SJSA1 (cell line): ENCODE measurements around the gene LRRC70. TPM values are rescaled to one million over a fixed set of nuclear protein-coding genes. Genes with fewer than 3 reads are reported as not detected.

ENCODE experiments used
- DNase-seq, 2 experiments: peaks; one replicate each; pipeline ENCODE4 v3.0.0-alpha.2; 2015 to 2020; ENCODE audit warnings: low spot score in 2 of 2, low read depth in 1 of 2
- H3K27ac ChIP-seq: fragments of 250-450 bp; sonication (Bioruptor Pico); 2 replicates; pipeline ENCODE4 v1.5.1; 2020; ENCODE audit warnings: mild to moderate bottlenecking, moderate library complexity
- H3K27me3 ChIP-seq: fragments of 250-450 bp; sonication (Bioruptor Pico); replicated peaks from 2 replicates; pipeline ENCODE4 v1.5.1; 2020; ENCODE audit warnings: mild to moderate bottlenecking, moderate library complexity
- H3K36me3 ChIP-seq: fragments of 250-450 bp; sonication (Bioruptor Pico); 2 replicates; pipeline ENCODE4 v1.5.1; 2020; ENCODE audit warnings: mild to moderate bottlenecking
- H3K4me1 ChIP-seq: fragments of 250-450 bp; sonication (Bioruptor Pico); replicated peaks from 2 replicates; pipeline ENCODE4 v1.6.1; 2021; ENCODE audit warnings: mild to moderate bottlenecking
- H3K4me3 ChIP-seq: fragments of 250-450 bp; sonication (Bioruptor Pico); 2 replicates; pipeline ENCODE4 v1.5.1; 2020; ENCODE audit warnings: mild to moderate bottlenecking
- H3K9me3 ChIP-seq: fragments of 250-450 bp; sonication (Bioruptor Pico); replicated peaks from 2 replicates; pipeline ENCODE4 v1.5.1; 2020; ENCODE audit warnings: mild to moderate bottlenecking
- total RNA-seq: library from RNA; depleted of rRNA; stranded (reverse); fragments of >200 nt; shearing (Covaris generic); gene quantifications from 2 replicates; pipeline ENCODE4 v1.2.3, GENCODE V29; 2014

Gene LRRC70
- total RNA-seq, 1 experiment from 2014 or later, result 0.71 TPM

DNA sequence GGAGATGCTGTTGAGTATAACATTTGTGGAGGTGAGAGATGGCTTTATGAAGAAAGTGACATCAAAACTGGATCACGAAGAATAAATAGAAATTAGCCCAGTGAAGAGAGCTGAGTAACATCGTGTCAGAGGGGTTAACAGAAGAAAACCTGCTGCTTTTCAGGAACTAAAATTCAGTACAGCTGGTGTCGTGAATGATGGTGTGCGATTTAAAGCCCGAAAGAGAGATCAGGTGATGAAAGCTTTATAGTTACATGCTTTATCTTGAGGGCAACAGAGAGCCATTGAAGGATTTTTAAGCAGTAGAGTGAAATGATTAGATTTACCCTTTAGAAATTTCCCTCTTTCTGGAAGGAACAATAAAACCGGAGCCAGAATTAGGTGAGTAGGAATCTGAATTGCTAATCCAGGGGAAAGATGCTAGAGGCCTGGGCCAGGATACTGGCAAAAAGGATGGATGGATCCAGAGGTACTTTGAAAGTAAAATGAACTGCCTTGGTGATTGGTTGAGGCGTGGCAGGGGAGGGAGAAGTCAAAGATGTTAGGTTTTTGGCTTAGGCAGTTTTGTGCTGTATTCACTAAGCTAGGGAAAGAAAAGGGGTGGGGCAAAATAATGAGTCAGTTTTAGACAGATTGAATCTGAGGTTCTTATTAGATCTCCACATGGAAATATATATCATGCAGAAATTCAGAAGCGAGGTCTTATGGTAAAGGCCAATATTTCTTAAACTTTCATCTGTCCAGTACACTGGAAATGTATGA is 3.4 kb downstream of the LRRC70 start:
- no peak for DNase-seq
- H3K27ac ChIP-seq, result no peak overlapping the region
- H3K36me3 ChIP-seq, result no peaks in the 10 kb centered on the region
- H3K27me3 ChIP-seq, result no peaks in the 10 kb centered on the region
- no peaks in the 10 kb centered on the region for H3K9me3 ChIP-seq
- 0 out of 2 replicates have a peak, but pooled peaks cover 2% of the 10 kb centered on the region for H3K4me1 ChIP-seq
- no peak overlapping the region for H3K4me3 ChIP-seq

DNA sequence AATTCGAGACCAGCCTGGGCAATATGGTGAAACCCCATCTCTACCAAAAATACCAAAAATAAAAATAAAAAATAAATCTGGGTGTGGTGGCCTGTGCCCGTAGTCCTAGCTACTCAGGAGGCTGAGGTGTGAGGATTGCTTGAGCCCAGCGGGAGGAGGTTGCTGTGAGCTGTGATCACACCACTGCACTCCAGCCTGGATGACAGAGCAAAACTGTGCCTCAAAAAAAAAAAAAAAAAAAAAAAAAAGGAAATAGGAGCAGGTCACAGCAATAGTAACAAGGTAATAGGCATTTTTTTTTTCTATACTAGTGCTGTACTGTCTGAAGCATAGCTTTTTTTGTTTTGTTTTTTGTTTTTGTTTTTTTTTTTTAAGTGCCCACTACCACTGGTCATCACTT is 5.8 kb downstream of the LRRC70 start:
- Histone ChIP-seq H3K36me3 (no peaks in the 10 kb centered on the region), H3K4me1 (0 out of 2 replicates have a peak, but pooled peaks cover 2% of the 10 kb centered on the region), H3K9me3 (no peaks in the 10 kb centered on the region), H3K4me3 (no peak overlapping the region), H3K27me3 (no peaks in the 10 kb centered on the region), H3K27ac (no peak overlapping the region)
- DNase-seq, result no peak

DNA sequence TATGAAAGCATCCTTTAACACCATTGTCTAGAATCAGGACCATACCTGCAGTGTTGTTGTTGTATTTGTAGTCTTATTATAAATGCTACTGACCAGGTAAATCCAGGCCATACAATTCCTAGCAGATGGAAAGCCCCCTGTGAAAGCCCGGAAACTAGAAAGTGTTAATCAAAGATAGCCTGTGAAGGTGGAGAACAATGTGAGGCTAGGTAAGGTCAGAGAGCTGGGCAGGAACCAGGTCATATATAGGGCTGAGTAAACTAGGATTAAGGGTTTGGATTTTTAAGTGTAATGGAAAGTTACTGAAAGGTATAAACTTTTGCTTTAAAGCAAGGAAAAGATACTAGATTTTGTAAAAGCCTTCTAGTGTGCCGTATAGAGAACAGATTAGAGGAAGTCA is 6.7 kb downstream of the LRRC70 start:
- no peak overlapping the region for H3K27ac ChIP-seq
- no peak overlapping the region for H3K4me3 ChIP-seq
- 0 out of 2 replicates have a peak, but pooled peaks cover 2% of the 10 kb centered on the region for H3K4me1 ChIP-seq
- no peaks in the 10 kb centered on the region for H3K36me3 ChIP-seq
- H3K9me3 ChIP-seq, result no peaks in the 10 kb centered on the region
- no peak for DNase-seq
- H3K27me3 ChIP-seq, result no peaks in the 10 kb centered on the region

DNA sequence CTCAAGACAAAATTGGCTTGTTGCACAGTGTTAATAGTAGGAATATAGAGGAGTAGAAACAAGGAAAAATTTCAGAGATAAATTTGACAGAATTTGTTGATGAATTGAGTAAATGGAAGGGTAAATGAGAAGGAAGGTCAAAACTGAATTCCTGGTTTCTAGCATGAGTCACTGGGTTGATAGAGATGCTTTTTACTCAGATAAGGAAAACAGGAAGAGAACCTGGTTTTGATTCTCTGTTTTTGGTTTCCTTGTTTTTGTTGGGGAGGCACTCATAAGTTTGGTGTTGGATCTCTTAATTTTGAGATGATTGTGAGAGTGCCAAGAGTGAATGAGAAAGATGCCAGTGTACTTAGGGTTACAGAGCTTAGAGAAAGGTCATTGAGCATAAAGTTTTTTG is 7.1 kb downstream of the LRRC70 start:
- Histone ChIP-seq H3K4me1 (0 out of 2 replicates have a peak, but pooled peaks cover 2% of the 10 kb centered on the region), H3K27me3 (no peaks in the 10 kb centered on the region), H3K36me3 (no peaks in the 10 kb centered on the region), H3K9me3 (no peaks in the 10 kb centered on the region), H3K27ac (no peak overlapping the region), H3K4me3 (no peak overlapping the region)
- no peak for DNase-seq

DNA sequence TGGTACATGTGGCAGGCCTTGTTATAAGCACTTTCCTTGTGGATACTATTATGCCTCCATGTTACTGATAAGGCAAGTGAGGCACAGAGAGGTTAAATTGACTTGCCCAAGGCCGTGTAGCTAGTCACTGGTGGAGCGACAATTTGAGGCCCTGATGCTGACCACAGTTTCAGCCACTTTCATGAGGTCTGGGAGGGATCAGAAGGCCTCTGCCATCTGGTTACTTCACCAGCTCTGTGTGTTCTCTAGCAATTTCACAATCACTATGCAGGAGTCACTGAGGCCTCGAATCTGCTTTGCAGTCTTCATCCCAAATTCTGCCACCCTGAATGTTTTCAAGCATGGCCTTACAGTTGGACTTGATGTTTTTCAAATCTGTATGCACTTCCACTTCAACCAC is 9.1 kb downstream of the LRRC70 start:
- Histone ChIP-seq H3K27me3 (no peaks in the 10 kb centered on the region), H3K4me1 (peaks cover 3% of the 10 kb centered on the region; the same call in 1 of the 2 replicates), H3K36me3 (peaks cover 3% of the 10 kb centered on the region; the same call in 1 of the 2 replicates), H3K9me3 (no peaks in the 10 kb centered on the region), H3K4me3 (no peak overlapping the region), H3K27ac (no peak overlapping the region)
- no peak for DNase-seq

DNA sequence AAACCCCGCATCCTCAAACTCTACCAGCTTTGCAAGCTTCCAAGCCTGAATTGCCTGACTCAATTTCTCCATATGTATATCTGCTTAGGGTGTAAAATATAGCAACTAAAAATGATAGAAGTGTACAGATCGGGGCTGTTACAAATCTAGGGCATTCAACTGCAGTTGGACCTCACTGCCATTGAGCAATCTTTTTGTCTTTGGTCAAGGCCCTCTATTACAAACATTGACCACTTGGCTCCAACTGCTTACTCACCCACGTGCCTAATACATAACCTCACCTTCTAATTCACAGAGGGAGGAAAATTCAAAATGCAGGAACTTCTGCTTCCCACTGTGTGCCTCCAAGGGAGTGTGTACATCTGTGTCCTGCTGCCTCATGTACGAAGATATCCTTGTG is 10.0 kb downstream of the LRRC70 start:
- DNase-seq, result no peak
- H3K36me3 ChIP-seq, result peaks cover 6% of the 10 kb centered on the region; the same call in 1 of the 2 replicates
- no peaks in the 10 kb centered on the region for H3K27me3 ChIP-seq
- no peak overlapping the region for H3K27ac ChIP-seq
- H3K9me3 ChIP-seq, result no peaks in the 10 kb centered on the region
- H3K4me3 ChIP-seq, result no peak overlapping the region
- H3K4me1 ChIP-seq, result peaks cover 12% of the 10 kb centered on the region

DNA sequence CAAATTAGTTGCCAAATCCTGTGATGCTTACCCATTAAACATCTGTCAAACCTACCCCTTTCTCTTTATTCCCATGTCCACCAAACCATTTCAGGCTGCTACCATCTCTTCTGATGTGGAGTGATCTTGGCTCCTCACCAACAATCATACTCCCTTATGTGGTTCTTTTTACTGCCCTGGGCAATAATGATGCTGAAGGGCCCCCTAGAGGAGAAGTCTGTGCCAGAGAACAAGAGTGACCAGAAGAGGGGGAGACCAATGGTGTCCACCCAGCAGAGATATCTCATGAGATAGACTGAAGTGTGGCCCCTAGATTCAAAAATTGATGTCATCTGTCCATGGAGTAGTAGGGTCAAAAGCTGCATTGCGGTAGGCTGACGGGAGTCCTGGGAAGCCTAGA is 10.9 kb downstream of the LRRC70 start:
- no peaks in the 10 kb centered on the region for H3K9me3 ChIP-seq
- H3K27ac ChIP-seq, result no peak overlapping the region
- peaks cover 20% of the 10 kb centered on the region for H3K4me1 ChIP-seq
- no peak for DNase-seq
- H3K36me3 ChIP-seq, result peaks cover 10% of the 10 kb centered on the region; the same call in 1 of the 2 replicates
- no peaks in the 10 kb centered on the region for H3K27me3 ChIP-seq
- H3K4me3 ChIP-seq, result no peak overlapping the region

DNA sequence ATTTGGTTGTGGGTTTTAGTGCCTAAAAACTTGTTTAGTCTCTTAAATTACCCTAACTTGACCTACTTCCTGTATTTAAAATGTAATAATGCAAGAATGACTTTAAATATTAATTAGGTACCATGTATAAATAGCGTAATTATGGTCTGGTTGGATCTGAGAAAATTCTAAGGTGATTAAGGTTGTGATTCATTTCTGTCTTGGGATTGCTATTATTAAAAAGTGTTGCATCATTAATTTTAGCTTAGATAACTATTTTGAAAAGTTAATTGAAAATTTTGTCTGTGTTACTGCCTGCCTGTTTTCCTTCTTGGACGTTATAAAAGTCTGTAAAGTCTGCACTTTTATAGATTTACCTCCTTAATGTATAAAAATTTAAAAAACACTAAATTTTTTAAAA is 11.8 kb downstream of the LRRC70 start:
- DNase-seq, result no peak
- peaks cover 11% of the 10 kb centered on the region; the same call in 1 of the 2 replicates for H3K36me3 ChIP-seq
- no peaks in the 10 kb centered on the region for H3K9me3 ChIP-seq
- peaks cover 28% of the 10 kb centered on the region for H3K4me1 ChIP-seq
- no peaks in the 10 kb centered on the region for H3K27me3 ChIP-seq
- H3K27ac ChIP-seq, result no peak overlapping the region
- no peak overlapping the region for H3K4me3 ChIP-seq

DNA sequence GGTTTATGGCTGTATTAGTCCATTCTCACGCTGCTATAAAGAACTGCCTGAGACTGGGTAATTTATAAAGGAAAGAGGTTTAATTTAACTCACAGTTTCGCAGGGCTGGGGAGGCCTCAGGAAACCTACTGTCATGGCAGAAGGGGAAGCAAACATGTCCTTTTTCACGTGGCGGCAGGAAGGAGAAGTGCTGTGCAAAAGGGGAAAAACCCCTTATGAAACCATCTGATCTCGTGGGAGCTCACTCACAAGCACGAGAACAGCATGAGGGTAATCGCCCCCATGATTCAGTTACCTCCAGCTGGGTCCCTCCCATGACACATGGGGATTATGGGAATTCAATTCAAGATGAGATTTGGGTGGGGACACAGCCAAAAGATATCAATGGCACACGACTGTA is 13.9 kb downstream of the LRRC70 start:
- DNase-seq, result no peak
- H3K4me1 ChIP-seq, result peaks cover 34% of the 10 kb centered on the region
- no peak overlapping the region for H3K27ac ChIP-seq
- no peak overlapping the region for H3K4me3 ChIP-seq
- H3K27me3 ChIP-seq, result no peaks in the 10 kb centered on the region
- H3K36me3 ChIP-seq, result peaks cover 11% of the 10 kb centered on the region; the same call in 1 of the 2 replicates
- no peaks in the 10 kb centered on the region for H3K9me3 ChIP-seq

DNA sequence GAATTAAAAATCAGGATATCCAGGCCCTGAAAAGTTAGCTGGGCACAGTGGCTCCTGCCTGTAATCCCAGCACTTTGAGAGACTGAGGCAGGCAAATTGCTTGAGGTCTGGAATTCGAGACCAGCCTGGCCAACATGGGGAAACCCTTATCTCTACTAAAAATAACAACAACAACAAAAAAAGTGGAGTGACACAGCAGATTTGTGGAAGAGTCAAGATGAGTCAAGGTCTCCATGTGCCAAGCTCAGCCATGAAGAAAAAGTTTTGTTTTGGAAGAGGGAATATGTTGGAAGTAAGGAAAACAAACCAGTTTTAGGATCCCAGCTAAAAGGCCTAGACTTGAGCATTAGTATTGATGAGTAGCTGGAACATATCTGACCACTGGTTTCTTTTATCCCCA is 14.7 kb downstream of the LRRC70 start:
- Histone ChIP-seq H3K4me3 (no peak overlapping the region), H3K36me3 (peaks cover 11% of the 10 kb centered on the region; the same call in 1 of the 2 replicates), H3K4me1 (peaks cover 34% of the 10 kb centered on the region), H3K27me3 (no peaks in the 10 kb centered on the region), H3K27ac (no peak overlapping the region), H3K9me3 (no peaks in the 10 kb centered on the region)
- peak in 1 of 2 experiments; percentile 18 for DNase-seq

DNA sequence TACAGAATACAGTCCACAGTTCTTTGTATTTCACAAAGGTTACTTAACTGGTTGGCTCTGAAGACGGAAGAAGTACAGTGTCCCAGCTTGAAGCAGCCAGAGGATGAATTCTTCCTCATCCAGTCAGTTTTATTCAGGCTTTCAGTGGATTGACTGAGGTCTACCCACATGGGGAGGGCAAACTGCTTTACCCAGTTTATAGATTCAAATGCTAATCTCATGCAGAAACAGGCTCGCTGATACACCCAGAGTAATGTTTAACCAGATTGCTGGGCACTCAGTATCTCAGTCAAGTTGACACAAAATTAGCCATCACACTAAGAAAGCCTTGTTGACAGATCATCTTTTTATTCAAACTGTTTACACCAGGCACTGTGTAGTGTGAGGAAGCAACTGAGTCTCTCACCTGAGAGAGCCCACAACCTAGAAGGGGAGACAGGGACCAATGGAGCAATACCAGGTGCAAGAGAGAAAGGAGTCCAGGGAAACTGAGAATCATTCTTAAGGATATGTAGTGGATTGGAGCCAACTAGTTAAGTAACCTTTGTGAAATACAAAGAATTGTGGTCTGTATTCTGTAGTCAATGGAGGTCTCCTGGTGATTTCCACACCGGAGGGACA is 15.9 kb downstream of the LRRC70 start:
- Histone ChIP-seq H3K36me3 (peaks cover 11% of the 10 kb centered on the region; the same call in 1 of the 2 replicates), H3K4me1 (peaks cover 34% of the 10 kb centered on the region), H3K27me3 (no peaks in the 10 kb centered on the region), H3K27ac (no peak overlapping the region), H3K9me3 (no peaks in the 10 kb centered on the region), H3K4me3 (no peak overlapping the region)
- no peak for DNase-seq

DNA sequence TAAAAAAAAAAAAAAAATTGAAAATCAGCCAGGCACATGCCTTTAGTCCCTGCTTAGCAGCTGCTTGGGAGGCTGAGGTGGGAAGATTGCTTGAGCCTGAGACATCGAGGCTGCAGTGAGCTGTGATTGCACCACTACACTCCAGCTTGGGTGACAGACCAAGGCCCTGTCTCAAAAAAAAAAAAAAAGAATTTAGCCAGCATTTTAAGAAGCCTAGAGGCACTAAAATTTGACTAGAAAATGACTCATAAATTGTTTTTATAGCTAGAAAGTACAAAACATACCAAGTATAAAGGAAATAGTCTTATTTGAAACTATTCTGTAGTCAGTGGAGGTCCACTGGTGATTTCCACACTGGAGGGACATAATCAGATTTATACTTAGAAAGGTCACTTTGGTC is 17.5 kb downstream of the LRRC70 start:
- no peak overlapping the region for H3K27ac ChIP-seq
- peaks cover 11% of the 10 kb centered on the region; the same call in 1 of the 2 replicates for H3K36me3 ChIP-seq
- H3K4me3 ChIP-seq, result no peak overlapping the region
- peaks cover 34% of the 10 kb centered on the region for H3K4me1 ChIP-seq
- H3K27me3 ChIP-seq, result no peaks in the 10 kb centered on the region
- DNase-seq, result no peak
- no peaks in the 10 kb centered on the region for H3K9me3 ChIP-seq

DNA sequence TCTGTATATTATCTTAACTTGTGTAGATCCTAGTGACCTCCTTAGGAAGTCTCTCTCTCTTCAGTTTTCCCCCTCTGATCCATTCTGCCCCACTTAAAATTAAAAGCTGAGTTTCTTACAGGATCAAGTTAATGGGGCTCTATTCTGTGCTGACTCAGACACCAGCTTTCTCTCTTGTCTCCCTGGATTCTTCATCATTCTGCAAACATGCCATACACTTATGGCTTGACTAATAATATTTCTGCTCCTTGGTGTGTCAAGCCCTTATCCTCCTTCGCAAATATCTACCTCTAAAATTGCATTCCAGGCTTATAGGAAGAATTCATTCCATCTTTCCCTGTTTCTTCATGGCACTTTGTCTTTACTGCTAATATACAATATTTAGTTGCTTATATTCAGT is 18.1 kb downstream of the LRRC70 start:
- H3K36me3 ChIP-seq, result peaks cover 11% of the 10 kb centered on the region; the same call in 1 of the 2 replicates
- no peak overlapping the region for H3K4me3 ChIP-seq
- no peaks in the 10 kb centered on the region for H3K9me3 ChIP-seq
- no peak overlapping the region for H3K27ac ChIP-seq
- no peaks in the 10 kb centered on the region for H3K27me3 ChIP-seq
- peaks cover 34% of the 10 kb centered on the region for H3K4me1 ChIP-seq
- DNase-seq, result no peak

DNA sequence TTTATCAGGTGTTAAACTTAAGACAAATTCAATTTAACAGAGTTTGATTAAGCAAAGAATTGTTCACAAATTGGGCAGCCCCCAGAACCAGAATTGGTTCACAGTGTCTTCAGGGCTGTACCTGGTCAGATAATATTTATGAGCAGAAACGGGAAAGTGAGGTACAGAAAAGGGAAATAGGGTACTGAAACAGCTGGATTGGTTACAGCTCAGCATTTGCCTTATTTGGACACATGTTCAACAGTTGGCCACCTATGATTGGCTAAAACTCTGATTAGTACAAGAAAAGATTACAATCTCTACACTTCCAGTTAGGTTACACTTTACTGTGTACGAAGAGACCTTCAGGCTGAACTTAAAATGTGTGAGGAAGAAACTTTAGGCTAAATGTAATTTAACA is 18.7 kb downstream of the LRRC70 start:
- H3K36me3 ChIP-seq, result peaks cover 10% of the 10 kb centered on the region; the same call in 1 of the 2 replicates
- peaks cover 34% of the 10 kb centered on the region for H3K4me1 ChIP-seq
- H3K9me3 ChIP-seq, result no peaks in the 10 kb centered on the region
- H3K4me3 ChIP-seq, result no peak overlapping the region
- no peak for DNase-seq
- no peak overlapping the region for H3K27ac ChIP-seq
- no peaks in the 10 kb centered on the region for H3K27me3 ChIP-seq
